Naive thymus-derived CD4-positive, alpha-beta T cell (primary cell): Measurements from ENCODE around the gene CD74. TPM values are rescaled to one million over a fixed set of nuclear protein-coding genes. Genes with fewer than 3 reads are reported as not detected.
"Not testable (repeated sequence)": the region's sequence is repeated elsewhere in the genome, so short reads cannot be mapped to it uniquely, and the experiment has no call there.

Experiments used
- ATAC-seq: fragments of 150-1000 bp; cut with Tn5 transposase; 2 replicates; pipeline ENCODE4 v1.10.0; 2021; ENCODE audit warnings: mild to moderate bottlenecking, moderate library complexity
- CTCF ChIA-PET: fragments of 350-600 bp; sonication (Branson Sonifier 250); formaldehyde crosslinking; loops from one replicate; lab custom pipeline; 2021; ENCODE audit warnings: antibody characterized with exemption; lab: Charles Lee
- POLR2A ChIA-PET: fragments of 350-600 bp; sonication (Branson Sonifier 250); formaldehyde crosslinking; loops from one replicate; lab custom pipeline; 2021; ENCODE audit warnings: antibody characterized with exemption, inconsistent platforms; lab: Charles Lee
- DNase-seq, 9 donors: peaks; one replicate each; pipeline versions ENCODE4 v3.0.0 to v3.0.0-alpha.2; 2020 to 2022; ENCODE audit warnings: mixed read lengths in 1 of 9
- H3K27ac ChIP-seq: one replicate; pipeline ENCODE4 v1.7.0; 2013; ENCODE audit warnings: mild to moderate bottlenecking, low read depth, low read length, moderate library complexity
- H3K27me3 ChIP-seq, 2 donors: one replicate each; pipeline ENCODE4 v1.7.0; 2013; ENCODE audit warnings: low read length in 2 of 2, mild to moderate bottlenecking in 2 of 2, moderate library complexity in 2 of 2; ENCODE audit not compliant: control insufficient read depth in 2 of 2, insufficient read depth in 2 of 2
- H3K36me3 ChIP-seq, 3 experiments: 1 replicate in 2 of 3; 2 replicates in 1 of 3; pipeline ENCODE4 v1.7.0; 2013; ENCODE audit warnings: low read length in 3 of 3, mild to moderate bottlenecking in 3 of 3, moderate library complexity in 1 of 3; ENCODE audit not compliant: insufficient read depth in 3 of 3, control insufficient read depth in 2 of 3
- H3K4me1 ChIP-seq, 2 donors: one replicate each; pipeline ENCODE4 v1.7.0; 2013; ENCODE audit warnings: low read length in 2 of 2, mild to moderate bottlenecking in 2 of 2, moderate library complexity in 1 of 2; ENCODE audit not compliant: control insufficient read depth in 2 of 2, insufficient read depth in 2 of 2
- H3K4me3 ChIP-seq: 2 replicates; pipeline ENCODE4 v1.7.0; 2013; ENCODE audit warnings: mild to moderate bottlenecking, low read length
- H3K9me3 ChIP-seq, 3 experiments: 1 replicate in 2 of 3; 2 replicates in 1 of 3; pipeline ENCODE4 v1.7.0; 2013; ENCODE audit warnings: low read length in 3 of 3; ENCODE audit not compliant: control insufficient read depth in 2 of 3
- H3K27ac Mint-ChIP-seq, 9 donors: one replicate each; pipeline ENCODE4 v1.8.0; 2020 to 2022; ENCODE audit warnings: mixed read lengths in 9 of 9, mild to moderate bottlenecking in 8 of 9, moderate library complexity in 5 of 9, inconsistent platforms in 2 of 9
- H3K27me3 Mint-ChIP-seq, 5 donors: one replicate each; pipeline ENCODE4 v1.8.0; 2021 to 2022; ENCODE audit warnings: mixed read lengths in 5 of 5, mild to moderate bottlenecking in 1 of 5
- H3K36me3 Mint-ChIP-seq, 5 donors: one replicate each; pipeline ENCODE4 v1.8.0; 2020 to 2022; ENCODE audit warnings: mixed read lengths in 5 of 5, mild to moderate bottlenecking in 3 of 5, inconsistent platforms in 1 of 5
- H3K4me1 Mint-ChIP-seq, 7 donors: one replicate each; pipeline ENCODE4 v1.8.0; 2020 to 2022; ENCODE audit warnings: mixed read lengths in 7 of 7, mild to moderate bottlenecking in 3 of 7, inconsistent platforms in 1 of 7
- H3K4me3 Mint-ChIP-seq, 10 donors: one replicate each; pipeline ENCODE4 v1.8.0; 2020 to 2022; ENCODE audit warnings: mild to moderate bottlenecking in 10 of 10, mixed read lengths in 10 of 10, moderate library complexity in 6 of 10, inconsistent platforms in 2 of 10
- H3K9me3 Mint-ChIP-seq, 11 donors: one replicate each; pipeline ENCODE4 v1.8.0; 2020 to 2022; ENCODE audit warnings: mixed read lengths in 11 of 11, mild to moderate bottlenecking in 4 of 11, inconsistent platforms in 1 of 11, moderate library complexity in 1 of 11
- intact Hi-C, 2 donors: fragments of 100-400 bp; cut with micrococcal nuclease; formaldehyde crosslinking; loops; one replicate each; pipeline ENCODE4 v1.15.1; 2023
- polyA plus RNA-seq, 2 donors: library from polyadenylated mRNA; unstranded; fragments of 300-500 nt; fragmentation: Illumina TruSeq; gene quantifications; one replicate each; pipeline ENCODE4 v1.2.3, GENCODE V29; 2021
- total RNA-seq, 6 experiments: library from RNA in 5 of 6; stranded (reverse) in 5 of 6; gene quantifications; 1 replicate in 5 of 6; 2 replicates in 1 of 6; pipeline ENCODE4 v1.2.3 and lab custom pipeline; 2021 to 2026

Gene CD74
- total and polyA plus RNA-seq, 7 experiments from 2014 or later, result 153 to 1,948 (median 413) TPM

- ChIA-PET POLR2A (interaction anchor here (0.6 to 2.1 kb wide), 3 partner anchors 44 to 625 kb away, joined by 3 to 7 read pairs (median 4); partner anchors contain the start of gene CD74), CTCF (interaction anchor here (0.5 to 1.5 kb wide), 6 partner anchors 66 to 389 kb away, joined by 3 to 9 read pairs (median 5); partner anchors contain the start of genes IRGM and RBM22)
- peak in 1 of 9 donors; percentile 16 for DNase-seq
- H3K27me3 Mint-ChIP-seq, result no peaks in the 10 kb centered on the region
- H3K4me1 Mint-ChIP-seq, result peaks cover 17 to 50% (median 42%) of the 10 kb centered on the region in 7 donors
- Histone ChIP-seq H3K9me3 (no peaks in the 10 kb centered on the region), H3K36me3 (no peaks in the 10 kb centered on the region), H3K27ac (peak overlapping the region; percentile 38), H3K27me3 (no peaks in the 10 kb centered on the region), H3K4me3 (no peak overlapping the region), H3K4me1 (peaks cover 0 to 30% of the 10 kb centered on the region in 2 donors)
- intact Hi-C loops, result loop anchor here in 1 of 2 donors (5.0 to 10.0 kb wide), 2 partner anchors 335 to 1318 kb away; partner anchors contain the start of gene G3BP1
- ATAC-seq, result no peak
- H3K9me3 Mint-ChIP-seq, result peaks cover 0 to 2% (median 0%) of the 10 kb centered on the region in 11 donors
- peak overlapping the region; percentile 65 to 92 (median 89) for H3K27ac Mint-ChIP-seq
- no peaks in the 10 kb centered on the region for H3K36me3 Mint-ChIP-seq
- H3K4me3 Mint-ChIP-seq, result peak overlapping the region; percentile 33 to 85 (median 63)
These were observed 44.4 kb upstream of the CD74 start for GRCh38 chr5:150457121-150457520.

- Mint-ChIP-seq H3K27me3 (no peaks in the 10 kb centered on the region), H3K9me3 (no peaks in the 10 kb centered on the region), H3K36me3 (peaks cover 0 to 2% (median 0%) of the 10 kb centered on the region in 5 donors), H3K4me3 (no peak overlapping the region), H3K27ac (no peak overlapping the region), H3K4me1 (peaks cover 15 to 34% (median 25%) of the 10 kb centered on the region in 7 donors)
- DNase-seq, result no peak
- ATAC-seq, result no peak
- ChIA-PET CTCF (interaction anchor here (0.6 to 1.6 kb wide), 2 partner anchors 344 to 392 kb away, joined by 3 to 4 read pairs; partner anchors contain the start of gene IRGM), POLR2A (interaction anchor here (0.7 kb wide), 1 partner anchor 57 kb away, joined by 3 read pairs; no protein-coding TSS in a partner anchor)
- Histone ChIP-seq H3K36me3 (no peaks in the 10 kb centered on the region), H3K9me3 (no peaks in the 10 kb centered on the region), H3K4me3 (no peak overlapping the region), H3K4me1 (peaks cover 0 to 18% of the 10 kb centered on the region in 2 donors), H3K27ac (no peak overlapping the region), H3K27me3 (no peaks in the 10 kb centered on the region)
- intact Hi-C loops, result loop anchor here in 1 of 2 donors (5.0 to 10.0 kb wide), 2 partner anchors 338 to 1320 kb away; partner anchors contain the start of gene G3BP1
These were observed 42.0 kb upstream of the CD74 start for GRCh38 chr5:150454492-150455229.

- H3K36me3 ChIP-seq, POLR2A ChIA-PET, H3K4me3 Mint-ChIP-seq, H3K27ac ChIP-seq, H3K4me3 ChIP-seq, H3K9me3 Mint-ChIP-seq, DNase-seq, H3K27ac Mint-ChIP-seq, CTCF ChIA-PET, H3K36me3 Mint-ChIP-seq, ATAC-seq, H3K9me3 ChIP-seq, H3K27me3 Mint-ChIP-seq, H3K27me3 ChIP-seq: not testable (repeated sequence)
- peaks cover 1 to 14% of the 10 kb centered on the region in 2 donors for H3K4me1 ChIP-seq
- H3K4me1 Mint-ChIP-seq, result peaks cover 9 to 28% (median 21%) of the 10 kb centered on the region in 7 donors
- intact Hi-C loops, result loop anchor here in 1 of 2 donors (10.0 kb wide), 1 partner anchor 1321 kb away; the partner anchor contains the start of gene G3BP1
These were observed 41.3 kb upstream of the CD74 start for GRCh38 chr5:150454027-150454426.

GRCh38 chr5:150452914-150453313 lies 40.2 kb upstream of the CD74 start:
- ATAC-seq (no peak), DNase-seq (no peak)
- Histone ChIP-seq H3K27me3 (no peaks in the 10 kb centered on the region), H3K4me3 (no peak overlapping the region), H3K4me1 (peaks cover 12 to 20% of the 10 kb centered on the region in 2 donors), H3K9me3 (no peaks in the 10 kb centered on the region), H3K27ac (no peak overlapping the region), H3K36me3 (peaks cover 0 to 2% (median 2%) of the 10 kb centered on the region in 3 experiments)
- H3K9me3 Mint-ChIP-seq, result no peaks in the 10 kb centered on the region
- H3K27me3 Mint-ChIP-seq, result no peaks in the 10 kb centered on the region
- H3K4me1 Mint-ChIP-seq, result peaks cover 17 to 32% (median 29%) of the 10 kb centered on the region in 7 donors
- POLR2A ChIA-PET, result no interaction called here
- no peak overlapping the region for H3K4me3 Mint-ChIP-seq
- CTCF ChIA-PET, result interaction anchor here (1.0 kb wide), 1 partner anchor 41 kb away, joined by 3 read pairs; no protein-coding TSS in a partner anchor
- intact Hi-C loops, result loop anchor here in 1 of 2 donors (10.0 kb wide), 1 partner anchor 1322 kb away; the partner anchor contains the start of gene G3BP1
- no peak overlapping the region for H3K27ac Mint-ChIP-seq
- H3K36me3 Mint-ChIP-seq, result peaks cover 0 to 14% (median 9%) of the 10 kb centered on the region in 5 donors

- ChIA-PET CTCF (interaction anchor here (0.5 to 1.0 kb wide), 3 partner anchors 9 to 399 kb away, joined by 3 to 4 read pairs (median 3); partner anchors contain the start of gene MYOZ3), POLR2A (interaction anchor here (0.7 to 0.9 kb wide), 2 partner anchors 9 to 39 kb away, joined by 3 to 4 read pairs; partner anchors contain the start of gene CD74)
- H3K4me1 ChIP-seq, result peaks cover 17 to 18% of the 10 kb centered on the region in 2 donors
- no peak overlapping the region for H3K4me3 Mint-ChIP-seq
- ATAC-seq (no peak), DNase-seq (no peak)
- no peaks in the 10 kb centered on the region for H3K27me3 ChIP-seq
- peaks cover 7 to 15% (median 15%) of the 10 kb centered on the region in 3 experiments for H3K36me3 ChIP-seq
- H3K4me1 Mint-ChIP-seq, result peaks cover 12 to 32% (median 28%) of the 10 kb centered on the region in 7 donors
- H3K9me3 ChIP-seq, result no peaks in the 10 kb centered on the region
- H3K27ac ChIP-seq, result no peak overlapping the region
- H3K4me3 ChIP-seq, result no peak overlapping the region
- H3K9me3 Mint-ChIP-seq, result no peaks in the 10 kb centered on the region
- intact Hi-C loops, result loop anchor here (2.0 to 10.0 kb wide), 3 partner anchors 35 to 1323 kb away; partner anchors contain the start of genes G3BP1 (in 1 of the 2) and GM2A (in 1 of the 2)
- peak overlapping the region in 2 of 9 donors; percentile 62 to 67 for H3K27ac Mint-ChIP-seq
- H3K36me3 Mint-ChIP-seq, result peaks cover 0 to 25% (median 21%) of the 10 kb centered on the region in 5 donors
- H3K27me3 Mint-ChIP-seq, result no peaks in the 10 kb centered on the region
These were observed 38.9 kb upstream of the CD74 start for GRCh38 chr5:150451594-150451993.
